Endothelial cell of umbilical vein (primary cell): ENCODE measurements around the gene E2F2. TPM values are rescaled to one million over a fixed set of nuclear protein-coding genes. Genes with fewer than 3 reads are reported as not detected.

Experiments used
- BruUV-seq: library from RNA; stranded (reverse); fragments of 400-500 nt; replicated peaks from 2 replicates; lab custom pipeline; 2021; lab: Mats Ljungman, UMichigan
- CTCF ChIA-PET: fragments of 300-600, 350-600 bp; sonication (Branson Sonifier 250); formaldehyde crosslinking; loops from one replicate; lab custom pipeline; 2021; ENCODE audit warnings: antibody characterized with exemption, inconsistent platforms; lab: Charles Lee
- POLR2A ChIA-PET: fragments of 300-600, 350-600 bp; sonication (Branson Sonifier 250); formaldehyde crosslinking; loops from one replicate; lab custom pipeline; 2021; ENCODE audit warnings: antibody characterized with exemption, inconsistent platforms; lab: Charles Lee
- DNase-seq: peaks from one replicate; pipeline ENCODE4 v3.0.0-alpha.2; 2011; ENCODE audit warnings: low read depth, low spot score
- FAIRE-seq: peaks from 2 replicates; lab custom pipeline; 2011; peaks lifted over from hg19 to GRCh38; lab: Jason Lieb, UNC
- H2AFZ ChIP-seq: 2 replicates; pipeline ENCODE4 v1.6.0; 2012; ENCODE audit warnings: low read depth, low read length, control low read depth, inconsistent platforms
- H3K27ac ChIP-seq: 2 replicates; pipeline ENCODE4 v1.5.1; 2011; ENCODE audit warnings: low read depth, mild to moderate bottlenecking, control low read depth, low read length, moderate library complexity; ENCODE audit not compliant: insufficient read depth
- H3K27me3 ChIP-seq, 2 experiments: 2 replicates each; pipeline versions ENCODE4 v1.6.0 to v1.6.1; 2011; ENCODE audit warnings: low read length in 2 of 2, mixed read lengths in 1 of 2; ENCODE audit not compliant: control insufficient read depth in 2 of 2, insufficient read depth in 2 of 2
- H3K36me3 ChIP-seq, 2 experiments: 2 replicates in 1 of 2; 3 replicates in 1 of 2; pipeline ENCODE4 v1.5.1; 2011; ENCODE audit warnings: low read length in 2 of 2, mild to moderate bottlenecking in 1 of 2, moderate library complexity in 1 of 2; ENCODE audit not compliant: control insufficient read depth in 2 of 2, insufficient read depth in 2 of 2; ENCODE audit errors: extremely low read depth in 1 of 2
- H3K4me1 ChIP-seq: 3 replicates; pipeline ENCODE4 v1.5.1; 2011; ENCODE audit warnings: mild to moderate bottlenecking, low read length; ENCODE audit not compliant: control insufficient read depth, insufficient read depth; ENCODE audit errors: extremely low read depth
- H3K4me2 ChIP-seq: 2 replicates; pipeline ENCODE4 v1.6.1; 2011; ENCODE audit warnings: low read length, control low read depth, mixed read lengths; ENCODE audit not compliant: insufficient read depth
- H3K4me3 ChIP-seq, 3 experiments: fragments of 200-600 bp in 1 of 3; sonication (generic), shearing (Covaris generic) in 1 of 3; replicated peaks in 1 of 3; 2 replicates each; pipeline ENCODE4 v1.5.1; 2011 to 2016; ENCODE audit warnings: control low read depth in 3 of 3, low read length in 3 of 3, mild to moderate bottlenecking in 2 of 3, inconsistent platforms in 1 of 3, low read depth in 1 of 3, moderate library complexity in 1 of 3; ENCODE audit not compliant: insufficient read depth in 1 of 3
- H3K79me2 ChIP-seq: 2 replicates; pipeline ENCODE4 v1.6.0; 2012; ENCODE audit warnings: low read length, inconsistent platforms; ENCODE audit not compliant: control insufficient read depth, insufficient read depth
- H3K9ac ChIP-seq: replicated peaks from 2 replicates; pipeline ENCODE3; 2011; ENCODE audit warnings: low read length, control low read depth; ENCODE audit not compliant: insufficient read depth; ENCODE audit errors: extremely low read depth
- H3K9me1 ChIP-seq: replicated peaks from 3 replicates; pipeline ENCODE4 v1.6.0; 2011; ENCODE audit warnings: mild to moderate bottlenecking, low read length; ENCODE audit not compliant: control insufficient read depth, insufficient read depth; ENCODE audit errors: extremely low read depth
- H3K9me3 ChIP-seq: replicated peaks from 2 replicates; pipeline ENCODE4 v1.5.1; 2012; ENCODE audit warnings: low read length, inconsistent platforms; ENCODE audit not compliant: control insufficient read depth, insufficient read depth
- H4K20me1 ChIP-seq: replicated peaks from 2 replicates; pipeline ENCODE3; 2011; ENCODE audit warnings: mild to moderate bottlenecking, low read length; ENCODE audit not compliant: control insufficient read depth, insufficient read depth; ENCODE audit errors: extremely low read depth
- POLR2A ChIP-seq: IDR thresholded peaks from 2 replicates; pipeline ENCODE4 v1.6.1; 2012; ENCODE audit warnings: low read depth, mild to moderate bottlenecking, control low read depth, low read length
- dilution Hi-C: fragments of 300-500 bp; cut with MboI; formaldehyde crosslinking; loops from one replicate; pipeline ENCODE4 v1.15.0; 2019; ENCODE audit warnings: low sequenced_read_pairs; ENCODE audit not compliant: extremely low pct_ligation_motif_present
- intact Hi-C: fragments of 100-400 bp; cut with micrococcal nuclease; formaldehyde crosslinking; loops from one replicate; pipeline ENCODE4 v1.10.0; 2022
- polyA plus RNA-seq, 4 experiments: library from polyadenylated mRNA; depleted of rRNA in 3 of 4; stranded (reverse) in 3 of 4; unstranded in 1 of 4; fragments of >200 nt; gene quantifications; 2 replicates each; pipeline versions ENCODE4 v1.2.1 to v1.2.3, GENCODE V29; 2011 to 2012; ENCODE audit warnings: missing spikeins in 1 of 4
- total RNA-seq: library from RNA; stranded (reverse); gene quantifications from 2 replicates; pipeline ENCODE4 v1.2.3, GENCODE V29; 2021
- TF ChIP-seq, protein P1 (sequence below), 2 donors: IDR thresholded peaks; 1 replicate in 1 of 2; 2 replicates in 1 of 2; pipeline ENCODE4 v1.5.1; 2011; ENCODE audit warnings: low read length in 2 of 2, mild to moderate bottlenecking in 2 of 2, moderate library complexity in 2 of 2, control low read depth in 1 of 2, inconsistent platforms in 1 of 2, low read depth in 1 of 2; ENCODE audit not compliant: insufficient read depth in 1 of 2; ENCODE audit errors: extremely low read depth in 1 of 2

The E2F2 gene
- total and polyA plus RNA-seq, 2 donors (not counting 3 experiments of a cell fraction or from before 2014, with no cell fraction given), result 1.1 to 5.6 TPM

DNA sequence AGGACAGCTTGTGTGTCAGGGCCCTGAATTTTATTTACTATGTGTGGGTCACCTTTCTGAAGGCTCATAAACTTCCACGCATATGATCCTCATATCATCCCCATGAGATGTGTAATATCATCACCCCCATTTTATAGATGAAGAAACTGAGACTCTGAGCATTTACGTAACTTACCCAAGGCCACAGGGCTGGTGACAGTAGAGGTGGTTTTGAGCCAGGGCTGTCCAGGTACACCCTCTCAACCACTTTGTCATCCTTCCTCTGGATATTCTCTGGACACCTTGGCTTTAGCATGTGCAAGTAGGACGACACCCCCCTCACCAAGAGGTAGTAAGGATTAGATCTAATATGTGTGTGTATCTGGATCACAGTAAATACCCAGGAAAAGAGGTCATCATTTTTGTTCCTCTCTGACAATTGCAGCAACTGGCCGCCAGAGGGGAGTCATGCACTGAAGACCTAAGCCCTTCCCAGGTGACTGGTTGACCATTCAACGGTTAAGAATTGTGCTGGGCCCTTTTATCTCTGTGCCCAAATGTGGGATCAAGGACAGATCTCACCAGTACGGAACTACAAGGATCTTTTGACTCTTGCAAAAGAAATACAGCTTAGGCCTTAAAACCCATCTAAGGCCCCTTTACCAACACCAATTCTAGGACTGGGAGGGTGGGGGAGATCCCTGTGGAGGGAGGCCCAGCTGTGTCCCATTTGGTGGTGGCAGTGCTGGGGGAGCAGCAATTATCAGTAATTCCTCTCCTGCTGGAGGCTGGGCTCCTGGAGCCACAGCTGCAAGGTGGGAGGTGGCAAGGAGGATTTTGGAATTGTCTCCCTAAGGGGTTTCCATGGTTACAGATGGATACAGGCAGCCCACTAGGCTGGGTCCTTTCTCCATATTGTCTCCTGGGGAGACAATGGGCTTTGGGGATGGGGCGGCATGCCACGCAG, 13.7 kb upstream of the E2F2 start:
- Histone ChIP-seq H3K9me1 (no peaks in the 10 kb centered on the region), H3K4me2 (no peak overlapping the region), H4K20me1 (no peaks in the 10 kb centered on the region), H3K79me2 (no peaks in the 10 kb centered on the region), H3K9me3 (no peaks in the 10 kb centered on the region), H3K36me3 (no peaks in the 10 kb centered on the region), H2AFZ (no peak overlapping the region), H3K27me3 (no peaks in the 10 kb centered on the region), H3K9ac (no peak overlapping the region), H3K27ac (no peak overlapping the region), H3K4me3 (no peak overlapping the region), H3K4me1 (peaks cover 12% of the 10 kb centered on the region)
- BruUV-seq, result no TSS peak
- intact Hi-C loops, result loop anchor here (1.0 kb wide), 3 partner anchors 93 to 207 kb away; no protein-coding TSS in a partner anchor
- dilution Hi-C loops, result no loop called here
- CTCF ChIA-PET, result interaction anchor here (0.6 to 24.8 kb wide), 18 partner anchors 9 to 410 kb away, joined by 3 to 1069 read pairs (median 4); partner anchors contain the start of gene ID3
- POLR2A ChIA-PET, result interaction anchor here (1.3 kb wide), 1 partner anchor 92 kb away, joined by 4 read pairs; no protein-coding TSS in a partner anchor
- DNase-seq, result peak; percentile 77
- TF ChIP-seq, protein P1, sequence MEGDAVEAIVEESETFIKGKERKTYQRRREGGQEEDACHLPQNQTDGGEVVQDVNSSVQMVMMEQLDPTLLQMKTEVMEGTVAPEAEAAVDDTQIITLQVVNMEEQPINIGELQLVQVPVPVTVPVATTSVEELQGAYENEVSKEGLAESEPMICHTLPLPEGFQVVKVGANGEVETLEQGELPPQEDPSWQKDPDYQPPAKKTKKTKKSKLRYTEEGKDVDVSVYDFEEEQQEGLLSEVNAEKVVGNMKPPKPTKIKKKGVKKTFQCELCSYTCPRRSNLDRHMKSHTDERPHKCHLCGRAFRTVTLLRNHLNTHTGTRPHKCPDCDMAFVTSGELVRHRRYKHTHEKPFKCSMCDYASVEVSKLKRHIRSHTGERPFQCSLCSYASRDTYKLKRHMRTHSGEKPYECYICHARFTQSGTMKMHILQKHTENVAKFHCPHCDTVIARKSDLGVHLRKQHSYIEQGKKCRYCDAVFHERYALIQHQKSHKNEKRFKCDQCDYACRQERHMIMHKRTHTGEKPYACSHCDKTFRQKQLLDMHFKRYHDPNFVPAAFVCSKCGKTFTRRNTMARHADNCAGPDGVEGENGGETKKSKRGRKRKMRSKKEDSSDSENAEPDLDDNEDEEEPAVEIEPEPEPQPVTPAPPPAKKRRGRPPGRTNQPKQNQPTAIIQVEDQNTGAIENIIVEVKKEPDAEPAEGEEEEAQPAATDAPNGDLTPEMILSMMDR (IDR thresholded peaks at IDR 0.05; ENCODE audit: extremely low read depth in 1 of 2, insufficient read depth in 1 of 2, low read depth in 1 of 2, low read length in 2 of 2), result peak; percentile 82 to 86
- TF ChIP-seq POLR2A, result no peak
- peak; percentile 92 for FAIRE-seq
